ENCODE results near the gene MCIDAS. TPM values are rescaled to one million over a fixed set of nuclear protein-coding genes. Genes with fewer than 3 reads are reported as not detected.

The MCIDAS gene
- total and polyA plus RNA-seq, 4 donors: not detected

- Histone ChIP-seq H3K27ac (ENCODE audit: low read depth in 1 of 2, low read length in 2 of 2) (no peak overlapping the region), H3K36me3 (ENCODE audit: control insufficient read depth in 4 of 4, insufficient read depth in 3 of 4, low read depth in 1 of 4, low read length in 3 of 4) (peaks cover 1 to 60% (median 37%) of the 10 kb centered on the region in 4 donors), H3K27me3 (ENCODE audit: control insufficient read depth in 4 of 4, insufficient read depth in 4 of 4, low read length in 3 of 4) (no peaks in the 10 kb centered on the region), H3K9me3 (ENCODE audit: control insufficient read depth in 4 of 4, low read length in 3 of 4) (no peaks in the 10 kb centered on the region), H3K4me1 (ENCODE audit: control insufficient read depth in 4 of 4, insufficient read depth in 4 of 4, low read length in 3 of 4) (no peaks in the 10 kb centered on the region), H3K9ac (ENCODE audit: low read depth in 1 of 2, low read length in 2 of 2) (no peak overlapping the region), H3K4me3 (ENCODE audit: low read depth in 1 of 3, low read length in 3 of 3) (no peak overlapping the region)
- TF ChIP-seq HNF4A (conservative IDR thresholded peaks at IDR 0.05) (peak in 1 of 2 donors; percentile 9), NR2F2 (IDR thresholded peaks at IDR 0.05) (no peak)
- 95% methylated on average over 3 of the region's 3 CpGs for WGBS
- no peak for DNase-seq (ENCODE audit: low spot score)
Observed at GRCh38 chr5:55258339-55258738, 31.2 kb upstream of the MCIDAS start.

GRCh38 chr5:55254802-55255201 lies 27.7 kb upstream of the MCIDAS start:
- H3K4me1 ChIP-seq (ENCODE audit: control insufficient read depth in 4 of 4, insufficient read depth in 4 of 4, low read length in 3 of 4): no peaks in the 10 kb centered on the region
- 95% methylated on average over 4 of the region's 4 CpGs for WGBS
- TF ChIP-seq HNF4A (conservative IDR thresholded peaks at IDR 0.05) (no peak), MAX (IDR thresholded peaks at IDR 0.05) (no peak)
- H3K36me3 ChIP-seq (ENCODE audit: control insufficient read depth in 4 of 4, insufficient read depth in 3 of 4, low read depth in 1 of 4, low read length in 3 of 4): peaks cover 1 to 42% (median 20%) of the 10 kb centered on the region in 4 donors
- H3K27ac ChIP-seq (ENCODE audit: low read depth in 1 of 2, low read length in 2 of 2): no peak overlapping the region
- DNase-seq (ENCODE audit: low spot score): no peak
- no peaks in the 10 kb centered on the region for H3K27me3 ChIP-seq (ENCODE audit: control insufficient read depth in 4 of 4, insufficient read depth in 4 of 4, low read length in 3 of 4)
- H3K4me3 ChIP-seq (ENCODE audit: low read depth in 1 of 3, low read length in 3 of 3): no peak overlapping the region
- no peaks in the 10 kb centered on the region for H3K9me3 ChIP-seq (ENCODE audit: control insufficient read depth in 4 of 4, low read length in 3 of 4)
- no peak overlapping the region for H3K9ac ChIP-seq (ENCODE audit: low read depth in 1 of 2, low read length in 2 of 2)

GRCh38 chr5:55250064-55250463 lies 22.9 kb upstream of the MCIDAS start:
- no peaks in the 10 kb centered on the region for H3K4me1 ChIP-seq (ENCODE audit: control insufficient read depth in 4 of 4, insufficient read depth in 4 of 4, low read length in 3 of 4)
- no peak overlapping the region for H3K4me3 ChIP-seq (ENCODE audit: low read depth in 1 of 3, low read length in 3 of 3)
- H3K27me3 ChIP-seq (ENCODE audit: control insufficient read depth in 4 of 4, insufficient read depth in 4 of 4, low read length in 3 of 4): no peaks in the 10 kb centered on the region
- no peak for TF ChIP-seq YY1 (IDR thresholded peaks at IDR 0.05)
- no peak for TF ChIP-seq EGR1 (IDR thresholded peaks at IDR 0.05; ENCODE audit: low read depth in 2 of 2)
- TF ChIP-seq MAX (IDR thresholded peaks at IDR 0.05): no peak
- TF ChIP-seq SP1 (IDR thresholded peaks at IDR 0.05): no peak
- no peak for TF ChIP-seq CTCF (IDR thresholded peaks at IDR 0.05; ENCODE audit: low read depth, low read length, missing input control)
- no peak for TF ChIP-seq GABPA (IDR thresholded peaks at IDR 0.05 in 1 of 2, conservative IDR thresholded peaks at IDR 0.05 in 1 of 2)
- TF ChIP-seq TAF1 (conservative IDR thresholded peaks at IDR 0.05): no peak
- TF ChIP-seq RAD21 (IDR thresholded peaks at IDR 0.05): no peak
- TF ChIP-seq HNF4G (IDR thresholded peaks at IDR 0.05): no peak
- no peak for TF ChIP-seq HNF4A (conservative IDR thresholded peaks at IDR 0.05)
- TF ChIP-seq ATF3 (IDR thresholded peaks at IDR 0.05): no peak
- TF ChIP-seq REST (IDR thresholded peaks at IDR 0.05): no peak
- TF ChIP-seq ZBTB33 (IDR thresholded peaks at IDR 0.05): no peak
- no peak for TF ChIP-seq FOXA1 (IDR thresholded peaks at IDR 0.05)
- 57% methylated on average over 1 of the region's 1 CpG for WGBS
- no peak overlapping the region for H3K9ac ChIP-seq (ENCODE audit: low read depth in 1 of 2, low read length in 2 of 2)
- H3K36me3 ChIP-seq (ENCODE audit: control insufficient read depth in 4 of 4, insufficient read depth in 3 of 4, low read depth in 1 of 4, low read length in 3 of 4): peaks cover 0 to 11% (median 6%) of the 10 kb centered on the region in 4 donors
- H3K27ac ChIP-seq (ENCODE audit: low read depth in 1 of 2, low read length in 2 of 2): no peak overlapping the region
- no peak for DNase-seq (ENCODE audit: low spot score)
- peaks cover 0 to 11% (median 3%) of the 10 kb centered on the region in 4 donors for H3K9me3 ChIP-seq (ENCODE audit: control insufficient read depth in 4 of 4, low read length in 3 of 4)

All from liver (tissue), 9 donors.